K562 (cell line): ENCODE results near the gene TMEM208. TPM values are rescaled to one million over a fixed set of nuclear protein-coding genes. Genes with fewer than 3 reads are reported as not detected.

Source experiments
- ATAC-seq: fragments of 200-7000 bp; cut with Tn5 transposase; 3 replicates; pipeline ENCODE4 v1.9.1; 2020; ENCODE audit warnings: moderate library complexity
- BruUV-seq: library from RNA; stranded (reverse); fragments of 400-500 nt; replicated peaks from 2 replicates; lab custom pipeline; 2021; lab: Mats Ljungman, UMichigan
- CTCF ChIA-PET: fragments of 300-600 bp; formaldehyde crosslinking; extraction: SDS; loops from one replicate; lab custom pipeline; 2021; ENCODE audit warnings: low intra/inter-chr PET ratio; lab: Yijun Ruan, JAX
- POLR2A ChIA-PET: fragments of 300-600, 350-650 bp; sonication (Branson Sonifier 250); formaldehyde crosslinking; extraction: SDS; loops from one replicate; lab custom pipeline; 2021; ENCODE audit warnings: antibody characterized with exemption, inconsistent platforms; lab: Yijun Ruan, JAX
- DNase-seq, 4 experiments: peaks; one replicate each; pipeline versions ENCODE4 v3.0.0 to v3.0.0-alpha.2; 2011 to 2018; ENCODE audit warnings: low spot score in 3 of 4, mixed read lengths in 3 of 4; ENCODE audit errors: extremely low read depth in 1 of 4
- FAIRE-seq: peaks from 2 replicates; lab custom pipeline; 2011; peaks lifted over from hg19 to GRCh38; lab: Jason Lieb, UNC
- H2AFZ ChIP-seq: 2 replicates; pipeline ENCODE4 v1.6.0; 2011; ENCODE audit warnings: low read depth, low read length, control low read depth, inconsistent platforms
- H3K27ac ChIP-seq: fragments of 200-600 bp; 3 replicates; pipeline ENCODE4 v1.8.0; 2011; ENCODE audit warnings: low read depth, mild to moderate bottlenecking, control low read depth, inconsistent platforms, low read length, moderate library complexity, mixed read lengths; ENCODE audit errors: extremely low read depth
- H3K27me3 ChIP-seq, 2 experiments: fragments of 300-600 bp in 1 of 2; 2 replicates in 1 of 2; 3 replicates in 1 of 2; pipeline versions ENCODE4 v1.6.0 to v1.8.0; 2011; ENCODE audit warnings: inconsistent platforms in 2 of 2, low read length in 2 of 2, mild to moderate bottlenecking in 1 of 2, mixed read lengths in 1 of 2, moderate library complexity in 1 of 2; ENCODE audit not compliant: control insufficient read depth in 2 of 2, insufficient read depth in 2 of 2
- H3K36me3 ChIP-seq: fragments of 300-600 bp; 3 replicates; pipeline ENCODE4 v1.8.0; 2011; ENCODE audit warnings: mild to moderate bottlenecking, low read length, inconsistent platforms; ENCODE audit not compliant: control insufficient read depth, insufficient read depth
- H3K4me1 ChIP-seq, 2 experiments: fragments of 200-600 bp in 1 of 2; replicated peaks in 1 of 2; 2 replicates in 1 of 2; 3 replicates in 1 of 2; pipeline versions ENCODE4 v1.5.1 to v1.8.0; 2011; ENCODE audit warnings: inconsistent platforms in 2 of 2, low read length in 2 of 2, mild to moderate bottlenecking in 1 of 2, mixed read lengths in 1 of 2, moderate library complexity in 1 of 2; ENCODE audit not compliant: control insufficient read depth in 2 of 2, insufficient read depth in 2 of 2
- H3K4me2 ChIP-seq: 2 replicates; pipeline ENCODE4 v1.6.1; 2011; ENCODE audit warnings: low read length, control low read depth, inconsistent platforms, mixed read lengths; ENCODE audit not compliant: insufficient read depth
- H3K4me3 ChIP-seq: fragments of 200-600 bp; sonication (generic), shearing (Covaris generic); 2 replicates; pipeline ENCODE4 v1.5.1; 2016; ENCODE audit warnings: control low read depth, inconsistent platforms
- H3K79me2 ChIP-seq: fragments of 200-600 bp; 3 replicates; pipeline ENCODE4 v1.8.0; 2011; ENCODE audit warnings: low read length, inconsistent platforms; ENCODE audit not compliant: control insufficient read depth, insufficient read depth
- H3K9ac ChIP-seq, 2 experiments: 2 replicates each; pipeline versions ENCODE4 v1.6.0 to v1.6.1; 2011; ENCODE audit warnings: low read depth in 2 of 2, low read length in 2 of 2, control low read depth in 1 of 2, inconsistent platforms in 1 of 2, mild to moderate bottlenecking in 1 of 2, mixed read lengths in 1 of 2; ENCODE audit not compliant: insufficient read depth in 1 of 2
- H3K9me1 ChIP-seq: one replicate; pipeline ENCODE4 v1.6.0; 2011; ENCODE audit warnings: inconsistent platforms, mild to moderate bottlenecking, low read length, moderate library complexity; ENCODE audit not compliant: control insufficient read depth, insufficient read depth
- H3K9me3 ChIP-seq: replicated peaks from 2 replicates; pipeline ENCODE4 v1.5.1; 2011; ENCODE audit warnings: low read depth, low read length, inconsistent platforms; ENCODE audit not compliant: control insufficient read depth, insufficient read depth
- H4K20me1 ChIP-seq: replicated peaks from 2 replicates; pipeline ENCODE4 v1.6.1; 2011; ENCODE audit warnings: low read length, inconsistent platforms, mixed read lengths; ENCODE audit not compliant: control insufficient read depth, insufficient read depth
- ADNP ChIP-seq: fragments of 200-800 bp; sonication (Bioruptor generic); IDR thresholded peaks from 2 replicates; pipeline ENCODE4 v1.6.1; 2016; ENCODE audit warnings: missing genetic modification characterization, missing compliant biosample characterization
- AFF4 ChIP-seq: sonication (generic); formaldehyde crosslinking; IDR thresholded peaks from 2 replicates; pipeline ENCODE4 v1.8.0; 2023; ENCODE audit warnings: mild to moderate bottlenecking, missing genetic modification reagents
- ARHGAP35 ChIP-seq: fragments of 450-650 bp; IDR thresholded peaks from 2 replicates; pipeline ENCODE4 v1.6.1; 2018; ENCODE audit not compliant: partially characterized antibody
- DEAF1 ChIP-seq: fragments of 450-650 bp; formaldehyde crosslinking; IDR thresholded peaks from 2 replicates; pipeline ENCODE4 v1.4.0; 2020; ENCODE audit warnings: mild to moderate bottlenecking, moderate library complexity
- HCFC1 ChIP-seq: IDR thresholded peaks from 2 replicates; pipeline ENCODE4 v1.6.1; 2012; ENCODE audit warnings: low read depth, low read length, improper control_type of control experiment
- HDAC3 ChIP-seq: fragments of 450-650 bp; IDR thresholded peaks from 2 replicates; pipeline ENCODE4 v1.6.1; 2018; ENCODE audit warnings: borderline replicate concordance, mild to moderate bottlenecking, moderate library complexity; ENCODE audit not compliant: partially characterized antibody
- MCM7 ChIP-seq, 2 experiments: fragments of 450-650 bp; IDR thresholded peaks; 2 replicates each; pipeline ENCODE4 v1.6.1; 2016 to 2018
- MYNN ChIP-seq, 2 experiments: sonication (generic); formaldehyde crosslinking in 1 of 2; IDR thresholded peaks; 2 replicates each; pipeline versions ENCODE4 v1.5.0 to v1.6.1; 2016 to 2020; ENCODE audit warnings: antibody characterized with exemption in 1 of 2, missing genetic modification reagents in 1 of 2
- NCOA2 ChIP-seq, 2 experiments: fragments of 450-650 bp; IDR thresholded peaks; 2 replicates each; pipeline ENCODE4 v1.6.1; 2018; ENCODE audit warnings: mild to moderate bottlenecking in 2 of 2, moderate library complexity in 1 of 2; ENCODE audit not compliant: partially characterized antibody in 2 of 2
- PPARD ChIP-seq: fragments of 250-450 bp; sonication (Bioruptor Pico); IDR thresholded peaks from 2 replicates; pipeline ENCODE4 v1.8.0; 2022; ENCODE audit warnings: inconsistent platforms, mild to moderate bottlenecking, moderate library complexity
- PRPF4 ChIP-seq: fragments of 200-400 bp; formaldehyde crosslinking; IDR thresholded peaks from one replicate; pipeline ENCODE4 v1.6.1; 2017; ENCODE audit warnings: low read length, low read depth, mild to moderate bottlenecking; ENCODE audit not compliant: insufficient read depth, poor library complexity, severe bottlenecking
- RB1 ChIP-seq: fragments of 450-650 bp; IDR thresholded peaks from 2 replicates; pipeline ENCODE4 v1.6.1; 2017; ENCODE audit warnings: low read depth, mild to moderate bottlenecking
- USF2 ChIP-seq: sonication (generic); formaldehyde crosslinking; IDR thresholded peaks from 2 replicates; pipeline ENCODE4 v1.5.0; 2020; ENCODE audit warnings: missing genetic modification reagents
- ZNF316 ChIP-seq: fragments of 450-650 bp; IDR thresholded peaks from 2 replicates; pipeline ENCODE4 v1.6.1; 2016
- ZNF766 ChIP-seq: fragments of 200-800 bp; sonication (Bioruptor generic); conservative IDR thresholded peaks from 2 replicates; pipeline ENCODE4 v1.6.1; 2016; ENCODE audit warnings: missing genetic modification characterization, missing compliant biosample characterization
- WGBS: fragments of 100-300 bp; shearing (Covaris generic); methylation state at CpG from one replicate; pipeline ENCODE4 v1.1.6; 2016; ENCODE audit warnings: low coverage, mixed read lengths; ENCODE audit not compliant: insufficient coverage; ENCODE audit errors: missing lambda C conversion rate; 5-methylcytosine and 5-hydroxymethylcytosine counted together
- in situ Hi-C: fragments of 300-500 bp; cut with MboI; formaldehyde crosslinking; loops from 4 replicates; pipeline ENCODE4 v1.15.0; 2018; ENCODE audit warnings: inconsistent platforms, mixed read lengths
- intact Hi-C: fragments of 100-400 bp; cut with micrococcal nuclease; formaldehyde crosslinking; loops from 2 replicates; pipeline ENCODE4 v1.14.2; 2022
- polyA plus RNA-seq, 8 experiments: library from polyadenylated mRNA; depleted of rRNA in 4 of 8; stranded (reverse) in 5 of 8; unstranded in 3 of 8; fragments of >200 nt; fragmentation: Nextera tagmentation in 2 of 8; fragmentation: Illumina TruSeq in 1 of 8; extraction: Ambion mirVana in 2 of 8; extraction: Trizol in 1 of 8; gene quantifications; 2 replicates each; pipeline versions ENCODE4 v1.2.1 to v1.2.3, GENCODE V29; 2011 to 2014; ENCODE audit warnings: inconsistent platforms in 1 of 8, missing spikeins in 1 of 8
- total RNA-seq, 7 experiments: library from RNA; depleted of rRNA in 6 of 7; stranded (reverse); fragments of >200 nt in 6 of 7; fragmentation: Illumina TruSeq in 2 of 7; extraction: Trizol in 2 of 7; gene quantifications; 2 replicates each; pipeline versions ENCODE4 v1.2.1 to v1.2.3, GENCODE V29; 2011 to 2021; ENCODE audit warnings: low replicate concordance in 1 of 7

Gene TMEM208
- total and polyA plus RNA-seq, 9 of the 15 experiments (the other 6 are each of a cell fraction or from before 2014, with no cell fraction given): 31.8 to 239 (median 54.3) TPM

- Histone ChIP-seq H3K4me2 (no peak overlapping the region), H3K4me3 (no peak overlapping the region), H3K79me2 (peaks cover 22% of the 10 kb centered on the region), H3K4me1 (peaks cover 31 to 59% of the 10 kb centered on the region in 2 experiments), H4K20me1 (peaks cover 11% of the 10 kb centered on the region), H3K9me1 (no peaks in the 10 kb centered on the region), H3K9me3 (no peaks in the 10 kb centered on the region), H2AFZ (no peak overlapping the region), H3K27ac (no peak overlapping the region), H3K36me3 (no peaks in the 10 kb centered on the region), H3K9ac (peak overlapping the region in 1 of 2 experiments; percentile 26; a peak in 1 of 4 replicates), H3K27me3 (no peaks in the 10 kb centered on the region)
- ChIA-PET POLR2A (no interaction called here), CTCF (no interaction called here)
- 50% methylated on average over 25 of the region's 26 CpGs for WGBS
- no peak for ATAC-seq
- no peak for FAIRE-seq
- in situ Hi-C loops: no loop called here
- intact Hi-C loops: loop anchor here (10.0 kb wide), 2 partner anchors 173 to 233 kb away; no protein-coding TSS in a partner anchor
- DNase-seq: no peak
- no TSS peak for BruUV-seq
- TF ChIP-seq NCOA2 (IDR thresholded peaks at IDR 0.05; ENCODE audit: partially characterized antibody in 2 of 2): no peak
- no peak for TF ChIP-seq MYNN (IDR thresholded peaks at IDR 0.05)
- no peak for TF ChIP-seq MYNN (CRISPR knock-in tag; IDR thresholded peaks at IDR 0.05)
- TF ChIP-seq ZNF766 (CRISPR knock-in tag): no peak
- TF ChIP-seq PPARD (CRISPR knock-in tag): no peak
- no peak for TF ChIP-seq ADNP (tag)
- TF ChIP-seq RB1: no peak
- no peak for TF ChIP-seq PRPF4
- no peak for TF ChIP-seq ARHGAP35
- TF ChIP-seq AFF4 (CRISPR knock-in tag): no peak
- no peak for TF ChIP-seq HCFC1
- TF ChIP-seq DEAF1: no peak
- no peak for TF ChIP-seq HDAC3
- no peak for TF ChIP-seq MCM7 (IDR thresholded peaks at IDR 0.05)
- TF ChIP-seq ZNF316: no peak
- no peak for TF ChIP-seq USF2 (CRISPR knock-in tag)
Measured at GRCh38 chr16:67187175-67187890, 39.6 kb upstream of the TMEM208 start.
